C4-2B (cell line): ENCODE results near the gene KDELR3.

Experiments
- ZFX ChIP-seq: fragments of 450-650 bp; IDR thresholded peaks from 2 replicates; pipeline ENCODE4 v1.6.1; 2017
- TF ChIP-seq, protein P1 (sequence below): fragments of 450-650 bp; conservative IDR thresholded peaks from 2 replicates; pipeline ENCODE4 v1.5.1; 2017; ENCODE audit warnings: mild to moderate bottlenecking

DNA sequence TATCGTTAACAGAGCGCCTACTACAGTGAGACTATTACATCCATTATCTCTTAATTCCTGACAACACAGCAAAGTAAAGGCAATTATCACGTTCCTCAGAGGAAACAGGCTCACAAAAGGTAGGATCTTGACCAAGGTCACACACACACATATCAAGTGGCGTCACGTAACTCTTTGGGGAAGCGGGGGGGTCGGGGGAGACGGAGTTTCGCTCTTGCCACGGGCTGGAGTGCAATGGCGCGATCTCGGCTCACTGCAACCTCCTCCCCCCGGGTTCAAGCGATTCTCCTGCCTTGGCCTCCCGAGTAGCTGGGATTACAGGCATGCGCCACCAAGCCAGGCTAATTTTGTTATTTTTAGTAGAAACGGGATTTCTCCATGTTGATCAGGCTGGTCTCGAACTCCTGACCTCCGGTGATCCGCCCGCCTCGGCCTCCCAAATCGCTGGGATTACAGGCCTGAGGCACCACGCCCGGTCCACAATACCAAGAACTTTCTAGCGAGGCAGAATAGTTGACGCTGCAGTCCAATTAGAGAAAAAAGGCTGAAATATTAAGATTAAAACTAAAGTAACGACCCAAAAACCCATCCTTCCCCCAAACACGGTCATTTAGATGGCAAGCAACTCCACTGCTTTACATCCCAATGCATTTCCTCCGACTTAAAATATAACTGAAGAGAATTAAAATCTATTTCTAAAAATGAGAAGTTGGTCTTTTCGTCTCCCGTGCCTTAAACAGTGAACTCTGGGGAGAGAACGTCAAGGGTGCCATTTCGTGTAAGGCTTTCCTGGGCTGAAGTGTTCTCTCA is 37.0 kb downstream of the KDELR3 start:
- TF ChIP-seq, protein P1, sequence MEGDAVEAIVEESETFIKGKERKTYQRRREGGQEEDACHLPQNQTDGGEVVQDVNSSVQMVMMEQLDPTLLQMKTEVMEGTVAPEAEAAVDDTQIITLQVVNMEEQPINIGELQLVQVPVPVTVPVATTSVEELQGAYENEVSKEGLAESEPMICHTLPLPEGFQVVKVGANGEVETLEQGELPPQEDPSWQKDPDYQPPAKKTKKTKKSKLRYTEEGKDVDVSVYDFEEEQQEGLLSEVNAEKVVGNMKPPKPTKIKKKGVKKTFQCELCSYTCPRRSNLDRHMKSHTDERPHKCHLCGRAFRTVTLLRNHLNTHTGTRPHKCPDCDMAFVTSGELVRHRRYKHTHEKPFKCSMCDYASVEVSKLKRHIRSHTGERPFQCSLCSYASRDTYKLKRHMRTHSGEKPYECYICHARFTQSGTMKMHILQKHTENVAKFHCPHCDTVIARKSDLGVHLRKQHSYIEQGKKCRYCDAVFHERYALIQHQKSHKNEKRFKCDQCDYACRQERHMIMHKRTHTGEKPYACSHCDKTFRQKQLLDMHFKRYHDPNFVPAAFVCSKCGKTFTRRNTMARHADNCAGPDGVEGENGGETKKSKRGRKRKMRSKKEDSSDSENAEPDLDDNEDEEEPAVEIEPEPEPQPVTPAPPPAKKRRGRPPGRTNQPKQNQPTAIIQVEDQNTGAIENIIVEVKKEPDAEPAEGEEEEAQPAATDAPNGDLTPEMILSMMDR: no peak
- no peak for TF ChIP-seq ZFX
